ENCODE measurements around the gene RBM12. TPM values are rescaled to one million over a fixed set of nuclear protein-coding genes. Genes with fewer than 3 reads are reported as not detected.

Gene RBM12
- total and polyA plus RNA-seq, 2 of the 4 experiments (the other 2 are of a cell fraction), result 44.7 to 65.8 TPM

GRCh38 chr20:35636095-35636494 lies 28.6 kb downstream of the RBM12 start:
- BruUV-seq (replicated peaks), result no TSS peak
- H3K4me3 ChIP-seq (ENCODE audit: insufficient read depth, low read depth, low read length), result no peak overlapping the region
- H4K8ac ChIP-seq (ENCODE audit: low read depth in 2 of 2, low read length in 2 of 2), result no peak overlapping the region
- peaks cover 86% of the 10 kb centered on the region for H4K20me1 ChIP-seq (ENCODE audit: insufficient read depth, low read length)
- H2AFZ ChIP-seq (replicated peaks; ENCODE audit: low read length, poor library complexity), result no peak overlapping the region
- 60% methylated on average over 1 of the region's 2 CpGs; no CpG with 5 or more reads in 1 of the 2 experiments for WGBS, 2 experiments (ENCODE audit: extremely low coverage in 2 of 2, insufficient read length in 1 of 2)
- ATAC-seq (ENCODE audit: low read depth), result peak; percentile 24
- no peak overlapping the region for H2AK5ac ChIP-seq (ENCODE audit: low read depth, low read length)
- ChIA-PET POLR2A (ENCODE audit: unreplicated experiment) (no interaction called here), CTCF (no interaction called here)
- no peak overlapping the region for H3K14ac ChIP-seq (replicated peaks; ENCODE audit: low read depth, low read length)
- DNase-seq, result no peak
- no peak overlapping the region for H3K4me2 ChIP-seq (ENCODE audit: low read depth, low read length)
- H3K9ac ChIP-seq (ENCODE audit: low read depth, low read length), result no peak overlapping the region
- TF ChIP-seq MAFK (IDR thresholded peaks at IDR 0.05; ENCODE audit: low read depth, low read length) (no peak), MXI1 (IDR thresholded peaks at IDR 0.05; ENCODE audit: borderline replicate concordance, low read depth, low read length) (no peak), NFE2L2 (IDR thresholded peaks at IDR 0.05; ENCODE audit: low read depth, low read length) (no peak), RFX5 (IDR thresholded peaks at IDR 0.05; ENCODE audit: low read depth, low read length) (no peak), RCOR1 (IDR thresholded peaks at IDR 0.05; ENCODE audit: insufficient replicate concordance, low read length) (no peak), POLR2A (IDR thresholded peaks at IDR 0.05; ENCODE audit: low read depth, low read length) (no peak), CHD1 (IDR thresholded peaks at IDR 0.05; ENCODE audit: low read depth, low read length) (no peak), FOS (IDR thresholded peaks at IDR 0.05; ENCODE audit: low read depth, low read length) (no peak), USF2 (IDR thresholded peaks at IDR 0.05; ENCODE audit: low read depth, low read length) (no peak), SMC3 (IDR thresholded peaks at IDR 0.05; ENCODE audit: low read depth, low read length) (no peak), CEBPB (IDR thresholded peaks at IDR 0.05; ENCODE audit: low read depth, low read length) (no peak), BHLHE40 (IDR thresholded peaks at IDR 0.05; ENCODE audit: low read depth, low read length) (no peak), MAZ (IDR thresholded peaks at IDR 0.05; ENCODE audit: borderline replicate concordance, low read depth, low read length) (no peak), RAD21 (IDR thresholded peaks at IDR 0.05; ENCODE audit: low read length) (no peak)
- TF ChIP-seq, protein P1, sequence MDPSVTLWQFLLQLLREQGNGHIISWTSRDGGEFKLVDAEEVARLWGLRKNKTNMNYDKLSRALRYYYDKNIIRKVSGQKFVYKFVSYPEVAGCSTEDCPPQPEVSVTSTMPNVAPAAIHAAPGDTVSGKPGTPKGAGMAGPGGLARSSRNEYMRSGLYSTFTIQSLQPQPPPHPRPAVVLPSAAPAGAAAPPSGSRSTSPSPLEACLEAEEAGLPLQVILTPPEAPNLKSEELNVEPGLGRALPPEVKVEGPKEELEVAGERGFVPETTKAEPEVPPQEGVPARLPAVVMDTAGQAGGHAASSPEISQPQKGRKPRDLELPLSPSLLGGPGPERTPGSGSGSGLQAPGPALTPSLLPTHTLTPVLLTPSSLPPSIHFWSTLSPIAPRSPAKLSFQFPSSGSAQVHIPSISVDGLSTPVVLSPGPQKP (IDR thresholded peaks at IDR 0.05; ENCODE audit: borderline replicate concordance, low read depth, low read length), result no peak
- TF ChIP-seq, protein P2, sequence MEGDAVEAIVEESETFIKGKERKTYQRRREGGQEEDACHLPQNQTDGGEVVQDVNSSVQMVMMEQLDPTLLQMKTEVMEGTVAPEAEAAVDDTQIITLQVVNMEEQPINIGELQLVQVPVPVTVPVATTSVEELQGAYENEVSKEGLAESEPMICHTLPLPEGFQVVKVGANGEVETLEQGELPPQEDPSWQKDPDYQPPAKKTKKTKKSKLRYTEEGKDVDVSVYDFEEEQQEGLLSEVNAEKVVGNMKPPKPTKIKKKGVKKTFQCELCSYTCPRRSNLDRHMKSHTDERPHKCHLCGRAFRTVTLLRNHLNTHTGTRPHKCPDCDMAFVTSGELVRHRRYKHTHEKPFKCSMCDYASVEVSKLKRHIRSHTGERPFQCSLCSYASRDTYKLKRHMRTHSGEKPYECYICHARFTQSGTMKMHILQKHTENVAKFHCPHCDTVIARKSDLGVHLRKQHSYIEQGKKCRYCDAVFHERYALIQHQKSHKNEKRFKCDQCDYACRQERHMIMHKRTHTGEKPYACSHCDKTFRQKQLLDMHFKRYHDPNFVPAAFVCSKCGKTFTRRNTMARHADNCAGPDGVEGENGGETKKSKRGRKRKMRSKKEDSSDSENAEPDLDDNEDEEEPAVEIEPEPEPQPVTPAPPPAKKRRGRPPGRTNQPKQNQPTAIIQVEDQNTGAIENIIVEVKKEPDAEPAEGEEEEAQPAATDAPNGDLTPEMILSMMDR (conservative IDR thresholded peaks at IDR 0.05; ENCODE audit: low read depth, low read length), result no peak
- in situ Hi-C loops (cut with MboI; ENCODE audit: low sequenced_read_pairs) (no loop called here), dilution Hi-C loops (cut with HindIII; ENCODE audit: low sequenced_read_pairs, unreplicated experiment) (no loop called here), intact Hi-C loops (cut with micrococcal nuclease) (no loop called here)
- H2BK15ac ChIP-seq (ENCODE audit: low read depth, low read length), result no peak overlapping the region
- H3K36me3 ChIP-seq (ENCODE audit: control insufficient read depth, insufficient read depth, low read length), result peaks cover 12% of the 10 kb centered on the region
- H4K91ac ChIP-seq (ENCODE audit: insufficient read depth, low read depth, low read length), result no peak overlapping the region
- H2BK20ac ChIP-seq (ENCODE audit: low read depth, low read length), result no peak overlapping the region
- no peak overlapping the region for H2AK9ac ChIP-seq (replicated peaks; ENCODE audit: low read depth, low read length, poor library complexity)
- H2BK5ac ChIP-seq (ENCODE audit: low read depth, low read length, poor library complexity, severe bottlenecking), result no peak overlapping the region
- no peaks in the 10 kb centered on the region for H3K27me3 ChIP-seq (ENCODE audit: control insufficient read depth, insufficient read depth, low read length)
- peaks cover 37% of the 10 kb centered on the region for H3K9me1 ChIP-seq (ENCODE audit: insufficient read depth, low read length)
- no peak overlapping the region for H3K56ac ChIP-seq (ENCODE audit: extremely low read depth, insufficient read depth, low read length)
- no peak overlapping the region for H3K23ac ChIP-seq (ENCODE audit: low read depth, low read length)
- no peak overlapping the region for H3K4ac ChIP-seq (ENCODE audit: low read depth, low read length)
- peaks cover 11% of the 10 kb centered on the region for H3K4me1 ChIP-seq (ENCODE audit: control insufficient read depth, insufficient read depth, low read length)
- no peaks in the 10 kb centered on the region for H3K9me3 ChIP-seq (ENCODE audit: control insufficient read depth, insufficient read depth, low read length)
- H4K5ac ChIP-seq (ENCODE audit: low read depth, low read length), result no peak overlapping the region
- no peak overlapping the region for H3K18ac ChIP-seq (ENCODE audit: low read depth, low read length)
- H2BK120ac ChIP-seq (ENCODE audit: low read depth, low read length), result no peak overlapping the region
- H3K79me1 ChIP-seq (ENCODE audit: low read depth in 1 of 2, low read length in 2 of 2), result peaks cover 50 to 91% of the 10 kb centered on the region in 2 experiments
- H3K27ac ChIP-seq (ENCODE audit: insufficient read depth, low read length), result no peak overlapping the region

All from IMR-90 (cell line).